GM13977 (cell line): ENCODE data around the gene AGAP2.

Experiments
- DNase-seq: peaks from one replicate; pipeline ENCODE4 v3.0.0; 2012; ENCODE audit warnings: low spot score
- in situ Hi-C: fragments of 300-500 bp; cut with MboI; formaldehyde crosslinking; loops from one replicate; pipeline ENCODE4 v1.12.0; 2022; ENCODE audit warnings: low sequenced_read_pairs, low pct_unique_long_range_greater_than_20kb, mixed read lengths, inconsistent platforms; ENCODE audit not compliant: unreplicated experiment
- TF ChIP-seq, protein P1 (sequence below): IDR thresholded peaks from 2 replicates; pipeline ENCODE4 v1.5.1; 2012; ENCODE audit warnings: mild to moderate bottlenecking, control low read depth; ENCODE audit not compliant: insufficient read depth; ENCODE audit errors: extremely low read depth, missing control alignments

Gene AGAP2

DNA sequence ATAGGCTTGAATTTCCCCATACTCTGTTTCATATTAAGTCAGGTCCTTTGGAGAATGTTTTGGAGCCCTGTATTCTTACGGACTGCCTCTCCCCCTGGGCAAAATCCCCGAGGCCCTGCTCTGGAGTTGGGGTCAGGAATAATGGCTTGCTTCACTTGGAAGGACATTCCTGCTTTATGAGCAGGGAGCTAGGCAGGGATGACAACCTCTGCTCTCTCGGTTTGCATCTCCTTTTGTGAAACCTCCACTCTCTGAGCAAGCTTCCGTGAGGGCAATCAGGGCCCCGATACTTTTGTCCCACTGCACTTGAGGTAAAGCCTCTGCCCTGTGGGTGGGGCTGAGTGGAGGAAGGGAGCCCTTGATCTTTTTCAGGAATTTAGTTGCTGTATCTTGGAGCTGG is 25.3 kb downstream of the AGAP2 start:
- no peak for DNase-seq
- TF ChIP-seq, protein P1, sequence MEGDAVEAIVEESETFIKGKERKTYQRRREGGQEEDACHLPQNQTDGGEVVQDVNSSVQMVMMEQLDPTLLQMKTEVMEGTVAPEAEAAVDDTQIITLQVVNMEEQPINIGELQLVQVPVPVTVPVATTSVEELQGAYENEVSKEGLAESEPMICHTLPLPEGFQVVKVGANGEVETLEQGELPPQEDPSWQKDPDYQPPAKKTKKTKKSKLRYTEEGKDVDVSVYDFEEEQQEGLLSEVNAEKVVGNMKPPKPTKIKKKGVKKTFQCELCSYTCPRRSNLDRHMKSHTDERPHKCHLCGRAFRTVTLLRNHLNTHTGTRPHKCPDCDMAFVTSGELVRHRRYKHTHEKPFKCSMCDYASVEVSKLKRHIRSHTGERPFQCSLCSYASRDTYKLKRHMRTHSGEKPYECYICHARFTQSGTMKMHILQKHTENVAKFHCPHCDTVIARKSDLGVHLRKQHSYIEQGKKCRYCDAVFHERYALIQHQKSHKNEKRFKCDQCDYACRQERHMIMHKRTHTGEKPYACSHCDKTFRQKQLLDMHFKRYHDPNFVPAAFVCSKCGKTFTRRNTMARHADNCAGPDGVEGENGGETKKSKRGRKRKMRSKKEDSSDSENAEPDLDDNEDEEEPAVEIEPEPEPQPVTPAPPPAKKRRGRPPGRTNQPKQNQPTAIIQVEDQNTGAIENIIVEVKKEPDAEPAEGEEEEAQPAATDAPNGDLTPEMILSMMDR, result no peak
- in situ Hi-C loops, result no loop called here

DNA sequence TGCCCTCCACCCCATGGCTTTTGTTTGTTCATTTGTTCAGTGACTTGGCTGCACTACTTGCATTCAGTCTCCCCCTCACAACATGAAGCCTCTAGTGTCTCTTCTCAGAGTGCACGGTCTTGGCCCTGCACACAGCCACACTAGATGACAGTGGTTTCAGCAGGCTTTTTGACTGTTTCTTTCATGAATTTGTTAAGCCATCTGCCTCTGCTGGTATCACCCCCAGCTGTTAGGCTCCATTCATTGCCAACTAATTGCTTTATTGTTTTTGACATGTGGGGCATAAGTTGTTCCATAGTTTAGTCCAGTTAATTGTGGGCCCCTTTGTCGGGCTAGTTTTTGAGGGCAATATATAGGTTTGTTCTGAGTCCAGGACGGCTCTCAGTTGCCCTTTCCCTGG is 25.8 kb downstream of the AGAP2 start:
- DNase-seq, result no peak
- TF ChIP-seq, protein P1, result no peak
- in situ Hi-C loops, result no loop called here

DNA sequence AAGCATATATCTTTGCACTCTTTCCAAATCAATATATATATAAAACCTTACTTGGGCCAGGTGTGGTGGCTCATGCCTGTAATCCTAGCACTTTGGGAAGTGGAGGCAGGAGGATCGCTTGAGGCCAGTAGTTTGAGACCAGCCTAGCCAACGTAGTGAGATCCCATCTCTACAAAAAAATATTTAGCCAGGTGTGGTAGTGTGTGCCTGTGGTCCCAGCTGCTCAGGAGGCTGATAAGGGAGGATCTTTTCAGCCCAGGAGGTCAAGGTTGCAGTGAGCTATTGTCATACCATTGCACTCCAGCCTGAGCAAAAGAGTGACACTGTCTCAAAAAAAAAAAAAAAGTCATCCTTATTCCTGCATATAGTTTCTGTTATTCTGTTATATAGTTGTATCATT is 30.2 kb downstream of the AGAP2 start:
- no peak for DNase-seq
- TF ChIP-seq, protein P1, result no peak
- in situ Hi-C loops, result no loop called here

DNA sequence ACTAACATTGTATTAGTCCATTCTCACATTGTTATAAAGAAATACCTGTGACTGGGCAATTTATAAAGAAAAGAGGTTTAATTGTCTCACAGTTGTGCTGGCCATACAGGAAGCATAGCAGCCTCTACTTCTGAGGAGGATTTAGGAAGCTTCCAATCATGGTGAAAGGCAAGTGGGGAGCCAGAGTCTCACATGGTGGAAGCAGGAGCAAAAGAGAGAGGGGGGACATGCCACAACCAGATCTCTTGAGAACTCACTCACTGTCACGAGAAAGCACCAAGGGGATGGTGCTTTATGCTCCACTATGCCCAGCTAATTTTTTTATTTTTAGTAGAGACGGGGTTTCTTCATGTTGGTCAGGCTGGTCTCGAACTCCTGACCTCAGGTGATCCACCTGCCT is 31.3 kb downstream of the AGAP2 start:
- no peak for DNase-seq
- TF ChIP-seq, protein P1, result no peak
- in situ Hi-C loops, result no loop called here

DNA sequence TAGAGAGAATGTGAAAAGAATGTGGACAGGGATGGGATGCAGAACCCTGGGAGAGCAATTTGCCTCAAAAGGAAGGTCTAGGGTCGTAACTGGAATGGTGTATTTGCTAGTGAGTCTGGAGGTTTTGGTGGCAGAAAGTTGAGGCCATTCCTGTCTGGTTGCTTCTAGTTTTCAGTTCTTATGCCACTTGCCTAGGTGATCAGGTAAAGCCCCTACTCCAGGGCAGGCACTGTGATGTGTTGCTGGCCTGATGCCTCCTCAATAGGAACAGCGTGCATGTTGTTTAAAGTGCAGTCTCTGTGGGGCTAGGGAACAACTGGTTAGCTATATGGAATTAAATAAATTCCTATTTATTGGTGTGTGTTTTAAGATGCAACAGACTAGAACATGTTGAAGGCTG is 38.2 kb downstream of the AGAP2 start:
- TF ChIP-seq, protein P1, result no peak
- DNase-seq, result no peak
- in situ Hi-C loops, result no loop called here

DNA sequence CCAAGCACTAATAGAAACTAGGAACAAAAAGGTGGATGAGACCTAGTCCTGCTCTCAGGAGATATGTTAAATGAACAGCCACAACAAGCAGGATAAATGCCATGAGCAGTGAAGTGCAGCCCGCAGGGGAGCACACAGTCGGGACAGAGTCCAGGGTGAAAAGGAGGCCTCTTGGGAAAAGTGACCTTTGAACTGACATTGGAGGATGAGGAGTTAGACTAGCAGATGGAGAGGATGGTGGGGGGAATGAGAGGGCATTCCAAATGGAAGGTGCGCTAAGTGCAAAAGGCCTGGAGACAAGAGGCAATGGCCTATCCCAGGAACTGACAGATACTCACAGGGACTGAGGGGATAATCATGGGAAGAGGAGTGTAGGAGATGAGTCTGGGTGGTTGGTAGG is 40.1 kb downstream of the AGAP2 start:
- in situ Hi-C loops, result no loop called here
- TF ChIP-seq, protein P1, result no peak

DNA sequence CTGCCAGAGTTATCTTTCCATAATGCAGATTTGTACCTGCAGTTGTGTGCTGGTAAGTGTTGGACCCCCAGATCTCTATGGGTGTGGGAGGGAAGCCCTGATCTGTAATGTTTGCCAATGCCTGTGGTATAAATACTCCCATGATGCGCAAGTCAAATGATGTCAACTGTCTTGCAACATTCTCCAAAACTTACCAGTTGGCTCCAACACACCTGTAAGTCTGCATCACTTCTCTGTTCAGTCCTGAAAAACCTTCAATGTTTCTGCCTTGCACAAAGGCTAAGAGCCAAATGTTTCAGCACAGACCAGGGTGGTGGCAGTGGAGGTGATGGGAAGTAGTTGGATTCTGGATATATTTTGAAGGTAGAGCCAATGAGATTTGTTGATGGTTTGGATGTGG is 41.5 kb downstream of the AGAP2 start:
- in situ Hi-C loops, result no loop called here
- TF ChIP-seq, protein P1, result no peak
- DNase-seq, result no peak

More for the DNA sequence above, 40.1 kb downstream of the AGAP2 start:
- no peak for DNase-seq
